OCI-LY3 (cell line): ENCODE measurements around the gene MKLN1.
"Not testable (repeated sequence)": the region's sequence is repeated elsewhere in the genome, so short reads cannot be mapped to it uniquely, and the experiment has no call there.

Source experiments
- H2AFZ ChIP-seq: fragments of 200-600, 300-600 bp; shearing (Covaris generic); 2 replicates; pipeline ENCODE4 v1.6.0; 2014; ENCODE audit warnings: antibody characterized with exemption, low read depth, low read length
- H3K27ac ChIP-seq: fragments of 200-600, 300-600 bp; sonication (generic); 2 replicates; pipeline ENCODE4 v1.5.1; 2014; ENCODE audit warnings: mild to moderate bottlenecking, low read length, moderate library complexity, mixed read lengths
- H3K27me3 ChIP-seq: fragments of 200-600, 300-600 bp; sonication (generic); 2 replicates; pipeline ENCODE4 v1.6.1; 2014; ENCODE audit warnings: low read depth, low read length, mixed read lengths
- H3K36me3 ChIP-seq: fragments of 200-600, 300-600 bp; sonication (generic); replicated peaks from 2 replicates; pipeline ENCODE3; 2014; ENCODE audit warnings: low read depth, low read length, mixed read lengths
- H3K4me1 ChIP-seq: fragments of 300-600, 200-600 bp; sonication (generic); 2 replicates; pipeline ENCODE4 v1.6.1; 2014; ENCODE audit warnings: low read length, mixed read lengths
- H3K4me2 ChIP-seq: fragments of 200-600, 300-600 bp; sonication (generic); 2 replicates; pipeline ENCODE4 v1.6.1; 2014; ENCODE audit warnings: low read length, mixed read lengths
- H3K4me3 ChIP-seq: fragments of 300-600, 200-600 bp; sonication (generic); 2 replicates; pipeline ENCODE4 v1.5.1; 2014; ENCODE audit warnings: antibody characterized with exemption, mild to moderate bottlenecking, low read length, moderate library complexity
- H3K79me2 ChIP-seq: fragments of 300-600, 200-600 bp; shearing (Covaris generic); 2 replicates; pipeline ENCODE4 v1.6.1; 2014; ENCODE audit warnings: mild to moderate bottlenecking, low read length, mixed read lengths
- H3K9ac ChIP-seq: fragments of 300-600, 200-600 bp; shearing (Covaris generic); 2 replicates; pipeline ENCODE4 v1.6.0; 2014; ENCODE audit warnings: mild to moderate bottlenecking, low read length, moderate library complexity
- H3K9me3 ChIP-seq: fragments of 200-600, 300-600 bp; shearing (Covaris generic); 2 replicates; pipeline ENCODE4 v1.6.1; 2014; ENCODE audit warnings: low read length, mixed read lengths; ENCODE audit not compliant: insufficient read depth
- H4K20me1 ChIP-seq: fragments of 200-600, 300-600 bp; sonication (generic); 2 replicates; pipeline ENCODE4 v1.6.1; 2016; ENCODE audit warnings: low read length, mixed read lengths; ENCODE audit not compliant: insufficient read depth
- EZH2phosphoT487 ChIP-seq: fragments of 200-600 bp; shearing (Covaris generic); IDR thresholded peaks from 2 replicates; pipeline ENCODE4 v1.6.1; 2018; ENCODE audit warnings: antibody characterized with exemption, mixed run types, low read depth
- TF ChIP-seq, protein P1 (sequence below): fragments of 200-600, 300-600 bp; sonication (generic); IDR thresholded peaks from 2 replicates; pipeline ENCODE4 v1.5.1; 2014; ENCODE audit warnings: antibody characterized with exemption, low read length, low read depth

MKLN1 gene

DNA sequence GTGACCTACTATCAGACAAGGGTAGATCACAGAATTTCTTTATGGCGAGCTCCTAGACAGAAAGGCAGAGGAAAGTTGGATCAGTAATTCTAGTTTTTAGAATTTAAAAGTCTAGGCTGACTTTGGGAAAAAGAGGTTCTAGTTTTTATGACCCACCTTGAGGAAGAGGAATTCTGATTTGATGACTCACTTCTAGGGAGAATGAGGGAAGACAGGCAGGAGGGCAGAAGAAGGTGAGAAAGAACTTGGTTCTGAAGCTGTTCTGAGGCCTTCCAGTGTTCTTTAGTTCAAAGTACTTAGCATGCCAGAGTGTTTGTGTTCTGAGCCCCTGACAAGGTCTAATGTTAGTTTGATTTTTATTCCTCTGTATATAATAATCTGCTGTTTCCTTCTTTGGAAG, 131.6 kb downstream of the MKLN1 start:
- no peak overlapping the region for H3K4me2 ChIP-seq
- 0 out of 2 replicates have a peak, but pooled peaks cover 7% of the 10 kb centered on the region for H4K20me1 ChIP-seq
- H3K4me3 ChIP-seq, result no peak overlapping the region
- TF ChIP-seq, protein P1, sequence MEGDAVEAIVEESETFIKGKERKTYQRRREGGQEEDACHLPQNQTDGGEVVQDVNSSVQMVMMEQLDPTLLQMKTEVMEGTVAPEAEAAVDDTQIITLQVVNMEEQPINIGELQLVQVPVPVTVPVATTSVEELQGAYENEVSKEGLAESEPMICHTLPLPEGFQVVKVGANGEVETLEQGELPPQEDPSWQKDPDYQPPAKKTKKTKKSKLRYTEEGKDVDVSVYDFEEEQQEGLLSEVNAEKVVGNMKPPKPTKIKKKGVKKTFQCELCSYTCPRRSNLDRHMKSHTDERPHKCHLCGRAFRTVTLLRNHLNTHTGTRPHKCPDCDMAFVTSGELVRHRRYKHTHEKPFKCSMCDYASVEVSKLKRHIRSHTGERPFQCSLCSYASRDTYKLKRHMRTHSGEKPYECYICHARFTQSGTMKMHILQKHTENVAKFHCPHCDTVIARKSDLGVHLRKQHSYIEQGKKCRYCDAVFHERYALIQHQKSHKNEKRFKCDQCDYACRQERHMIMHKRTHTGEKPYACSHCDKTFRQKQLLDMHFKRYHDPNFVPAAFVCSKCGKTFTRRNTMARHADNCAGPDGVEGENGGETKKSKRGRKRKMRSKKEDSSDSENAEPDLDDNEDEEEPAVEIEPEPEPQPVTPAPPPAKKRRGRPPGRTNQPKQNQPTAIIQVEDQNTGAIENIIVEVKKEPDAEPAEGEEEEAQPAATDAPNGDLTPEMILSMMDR, result no peak
- no peak for TF ChIP-seq EZH2phosphoT487
- no peak overlapping the region for H3K27ac ChIP-seq
- H3K36me3 ChIP-seq, result peaks cover 9% of the 10 kb centered on the region
- H3K4me1 ChIP-seq, result peaks cover 17% of the 10 kb centered on the region
- H3K27me3 ChIP-seq, result no peaks in the 10 kb centered on the region
- no peak overlapping the region for H2AFZ ChIP-seq
- H3K9me3 ChIP-seq, result no peaks in the 10 kb centered on the region
- no peaks in the 10 kb centered on the region for H3K79me2 ChIP-seq
- H3K9ac ChIP-seq, result no peak overlapping the region

DNA sequence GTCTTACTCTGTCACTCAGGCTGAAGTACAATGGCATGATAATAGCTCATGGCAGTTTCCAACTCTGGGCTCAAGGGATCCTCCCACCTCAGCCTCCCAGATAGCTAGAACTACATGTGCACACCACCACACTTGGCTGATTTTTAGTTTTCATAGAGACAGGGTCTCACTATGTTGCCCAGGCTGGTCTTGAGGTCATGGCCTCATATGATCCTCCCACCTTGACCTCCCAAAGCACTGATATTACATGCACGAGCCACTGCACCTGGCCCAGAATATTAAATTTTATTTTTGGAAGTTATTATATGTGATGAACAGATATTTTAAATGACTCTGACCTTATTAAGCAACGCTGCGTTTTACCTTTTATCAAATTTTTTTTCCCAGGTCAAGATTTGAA, 134.4 kb downstream of the MKLN1 start:
- Histone ChIP-seq H3K36me3 (peaks cover 18% of the 10 kb centered on the region), H3K4me1 (no peaks in the 10 kb centered on the region), H4K20me1 (no peaks in the 10 kb centered on the region), H3K4me3 (no peak overlapping the region), H3K9me3 (no peaks in the 10 kb centered on the region), H3K27me3 (no peaks in the 10 kb centered on the region), H3K9ac (no peak overlapping the region), H3K27ac (no peak overlapping the region), H2AFZ (no peak overlapping the region), H3K4me2 (no peak overlapping the region), H3K79me2 (no peaks in the 10 kb centered on the region)
- TF ChIP-seq, protein P1, result no peak
- TF ChIP-seq EZH2phosphoT487, result no peak

DNA sequence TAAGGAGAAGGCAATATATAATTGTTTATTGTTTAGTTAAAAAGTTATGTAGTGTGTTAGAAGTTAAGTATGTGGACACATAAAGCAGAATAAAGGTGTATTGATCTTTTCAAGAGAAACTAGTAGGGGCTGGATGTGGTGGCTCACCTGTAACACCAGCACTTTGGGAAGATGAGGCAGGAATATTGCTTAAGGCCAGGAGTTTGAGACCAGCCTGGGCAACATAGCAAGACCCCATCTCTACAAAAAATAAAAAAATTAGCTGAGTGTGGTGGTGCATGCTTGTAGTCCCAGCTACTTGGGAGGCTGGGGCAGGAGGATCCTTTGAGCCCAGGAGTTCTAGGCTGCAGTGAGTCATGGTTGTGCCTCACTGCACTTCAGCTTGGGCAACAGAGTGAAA, 135.0 kb downstream of the MKLN1 start:
- not testable (repeated sequence) for H3K9me3 ChIP-seq, H3K4me3 ChIP-seq, H3K4me2 ChIP-seq, H3K27me3 ChIP-seq, H4K20me1 ChIP-seq, H3K27ac ChIP-seq, H3K4me1 ChIP-seq, H3K9ac ChIP-seq, H2AFZ ChIP-seq, H3K79me2 ChIP-seq
- H3K36me3 ChIP-seq, result peaks cover 23% of the 10 kb centered on the region

DNA sequence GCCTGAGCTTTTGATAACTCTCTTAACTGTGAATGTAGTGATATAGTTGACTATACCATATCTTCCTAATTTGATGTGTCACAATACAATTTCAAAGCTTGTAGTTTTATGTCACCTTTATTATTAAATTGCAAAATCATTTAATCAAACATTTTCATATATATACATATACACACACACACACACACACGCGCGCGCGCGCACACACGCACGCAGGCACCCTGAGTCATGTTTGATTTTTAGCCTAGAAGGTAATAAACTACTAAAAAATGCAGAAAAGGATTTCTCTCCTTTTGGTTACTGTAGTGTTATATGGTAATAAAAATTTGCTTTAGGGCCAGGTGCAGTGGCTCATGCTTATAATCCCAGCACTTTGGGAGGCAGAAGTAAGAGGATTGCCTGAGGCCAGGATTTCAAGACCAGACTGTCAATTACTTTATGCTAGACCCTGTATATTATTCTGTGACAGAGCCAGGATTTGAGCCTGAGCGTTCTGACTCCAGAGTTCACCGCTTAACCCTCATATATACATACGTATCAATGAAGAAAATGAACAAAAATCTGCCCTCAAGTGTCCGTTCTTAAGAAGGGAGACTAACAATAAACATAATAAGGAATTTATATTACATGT, 139.2 kb downstream of the MKLN1 start:
- H3K79me2 ChIP-seq, result no peaks in the 10 kb centered on the region
- H3K27ac ChIP-seq, result no peak overlapping the region
- TF ChIP-seq, protein P1, result no peak
- TF ChIP-seq EZH2phosphoT487, result no peak
- no peak overlapping the region for H3K4me3 ChIP-seq
- no peaks in the 10 kb centered on the region for H3K9me3 ChIP-seq
- peaks cover 40% of the 10 kb centered on the region for H3K36me3 ChIP-seq
- H3K9ac ChIP-seq, result no peak overlapping the region
- no peak overlapping the region for H2AFZ ChIP-seq
- no peaks in the 10 kb centered on the region for H4K20me1 ChIP-seq
- no peak overlapping the region for H3K4me2 ChIP-seq
- H3K4me1 ChIP-seq, result no peaks in the 10 kb centered on the region
- no peaks in the 10 kb centered on the region for H3K27me3 ChIP-seq
